Astrocyte (in vitro differentiated cells and primary cell): ENCODE results near the gene ABHD2.

Source experiments
- CTCF ChIP-seq: IDR thresholded peaks from 2 replicates; pipeline ENCODE4 v1.5.1; 2011; ENCODE audit warnings: low read depth, mild to moderate bottlenecking, inconsistent platforms, low read length, moderate library complexity; ENCODE audit not compliant: insufficient read depth
- EZH2 ChIP-seq: IDR thresholded peaks from 2 replicates; pipeline ENCODE4 v1.6.1; 2012; ENCODE audit warnings: mild to moderate bottlenecking, low read length, inconsistent platforms; ENCODE audit not compliant: insufficient read depth

GRCh38 chr15:89206908-89207331 is 118.7 kb downstream of the ABHD2 start:
- TF ChIP-seq CTCF (peak; percentile 85), EZH2 (no peak)
